WTC11 (cell line): Measurements from ENCODE around the gene SEMA4D. TPM values are rescaled to one million over a fixed set of nuclear protein-coding genes. Genes with fewer than 3 reads are reported as not detected.

Experiments
- ATAC-seq: fragments of 200-7000 bp; cut with Tn5 transposase; 2 replicates; pipeline ENCODE4 v1.10.0; 2021; ENCODE audit warnings: mild to moderate bottlenecking, moderate library complexity
- CTCF ChIA-PET: fragments of 300-600 bp; sonication (Branson Sonifier 250); formaldehyde crosslinking; loops from one replicate; lab custom pipeline; 2021; ENCODE audit warnings: antibody characterized with exemption; lab: Charles Lee
- POLR2A ChIA-PET: fragments of 350-600 bp; sonication (Branson Sonifier 250); formaldehyde crosslinking; loops from one replicate; lab custom pipeline; 2021; ENCODE audit warnings: antibody characterized with exemption; lab: Charles Lee
- DNase-seq: peaks from one replicate; pipeline ENCODE4 v3.0.0; 2021; ENCODE audit warnings: low spot score
- H3K27ac Mint-ChIP-seq: 2 replicates; pipeline ENCODE4 v1.8.0; 2021; ENCODE audit warnings: mixed read lengths
- H3K27me3 Mint-ChIP-seq: 2 replicates; pipeline ENCODE4 v1.8.0; 2021; ENCODE audit warnings: low read depth, mild to moderate bottlenecking, moderate library complexity, mixed read lengths
- H3K36me3 Mint-ChIP-seq: 2 replicates; pipeline ENCODE4 v1.8.0; 2021; ENCODE audit warnings: mixed read lengths
- H3K4me1 Mint-ChIP-seq: 2 replicates; pipeline ENCODE4 v1.8.0; 2022; ENCODE audit warnings: mixed read lengths
- H3K4me3 Mint-ChIP-seq: 2 replicates; pipeline ENCODE4 v1.8.0; 2021; ENCODE audit warnings: mild to moderate bottlenecking, moderate library complexity, mixed read lengths
- H3K9me3 Mint-ChIP-seq: 2 replicates; pipeline ENCODE4 v1.8.0; 2021; ENCODE audit warnings: mixed read lengths
- ELF4 ChIP-seq: sonication (generic); formaldehyde crosslinking; IDR thresholded peaks from 2 replicates; pipeline ENCODE4 v1.8.1; 2022; ENCODE audit warnings: low read depth, mild to moderate bottlenecking, moderate library complexity, missing genetic modification reagents
- FOXK1 ChIP-seq: sonication (generic); formaldehyde crosslinking; IDR thresholded peaks from 2 replicates; pipeline ENCODE4 v1.8.0; 2022; ENCODE audit warnings: mild to moderate bottlenecking, moderate library complexity, missing genetic modification reagents
- NR2C2 ChIP-seq: sonication (generic); formaldehyde crosslinking; IDR thresholded peaks from 2 replicates; pipeline ENCODE4 v1.8.0; 2022; ENCODE audit warnings: mild to moderate bottlenecking, missing genetic modification reagents
- PRRX2 ChIP-seq: fragments of 250-450 bp; sonication (Bioruptor Pico); IDR thresholded peaks from 2 replicates; pipeline ENCODE4 v1.8.0; 2021; ENCODE audit warnings: mild to moderate bottlenecking
- TCF7 ChIP-seq: sonication (generic); formaldehyde crosslinking; IDR thresholded peaks from 2 replicates; pipeline ENCODE4 v1.8.0; 2022; ENCODE audit warnings: mild to moderate bottlenecking, low read depth, missing genetic modification reagents, moderate library complexity
- total RNA-seq: library from RNA; stranded (reverse); gene quantifications from 3 replicates; pipeline ENCODE4 v1.2.3, GENCODE V29; 2021
- TF ChIP-seq, protein P1 (sequence below): fragments of 200-600 bp; IDR thresholded peaks from 2 replicates; pipeline ENCODE4 v1.8.0; 2022; ENCODE audit warnings: antibody characterized with exemption
- TF ChIP-seq, protein P2 (sequence below): fragments of 250-450 bp; sonication (Bioruptor Pico); conservative IDR thresholded peaks from 2 replicates; pipeline ENCODE4 v1.9.0; 2021; ENCODE audit warnings: mild to moderate bottlenecking
- TF ChIP-seq, protein P3 (sequence below): sonication (generic); formaldehyde crosslinking; IDR thresholded peaks from 2 replicates; pipeline ENCODE4 v1.8.0; 2022; ENCODE audit warnings: mild to moderate bottlenecking, missing genetic modification reagents
- TF ChIP-seq, protein P4 (sequence below): fragments of 250-450 bp; sonication (Bioruptor Pico); IDR thresholded peaks from 2 replicates; pipeline ENCODE4 v1.9.0; 2021; ENCODE audit warnings: mild to moderate bottlenecking
- TF ChIP-seq, protein P5 (sequence below): sonication (generic); formaldehyde crosslinking; IDR thresholded peaks from 2 replicates; pipeline ENCODE4 v1.8.1; 2022; ENCODE audit warnings: low read depth, mild to moderate bottlenecking, moderate library complexity, missing genetic modification reagents, borderline replicate concordance
- TF ChIP-seq, protein P6 (sequence below): sonication (generic); formaldehyde crosslinking; IDR thresholded peaks from 2 replicates; pipeline ENCODE4 v1.8.0; 2022; ENCODE audit warnings: mild to moderate bottlenecking, missing genetic modification reagents

SEMA4D gene
- total RNA-seq, 1 experiment from 2014 or later: 67.8 TPM

DNA sequence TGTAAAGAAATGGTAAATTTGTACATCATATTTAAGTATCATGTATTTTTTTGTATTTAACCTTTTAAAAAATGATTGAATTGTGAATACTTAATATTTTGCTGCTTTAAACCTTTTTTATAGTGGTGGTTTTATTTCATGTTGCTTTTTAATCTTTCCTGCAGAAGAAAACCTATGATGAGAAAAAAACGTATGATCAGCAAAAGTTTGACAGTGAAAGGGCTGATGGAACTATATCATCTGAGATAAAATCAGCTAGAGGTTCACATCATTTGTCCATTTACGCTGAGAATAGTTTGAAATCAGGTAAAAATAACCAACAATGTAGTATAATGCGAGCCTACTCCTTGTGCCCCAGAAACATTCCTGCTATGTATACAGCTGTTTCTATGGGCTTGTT is 172.2 kb downstream of the SEMA4D start:
- Mint-ChIP-seq H3K4me1 (no peaks in the 10 kb centered on the region), H3K9me3 (no peaks in the 10 kb centered on the region), H3K4me3 (no peak overlapping the region), H3K27ac (no peak overlapping the region), H3K36me3 (peaks cover 48% of the 10 kb centered on the region), H3K27me3 (no peaks in the 10 kb centered on the region)
- ATAC-seq (no peak), DNase-seq (no peak)
- TF ChIP-seq, protein P1, sequence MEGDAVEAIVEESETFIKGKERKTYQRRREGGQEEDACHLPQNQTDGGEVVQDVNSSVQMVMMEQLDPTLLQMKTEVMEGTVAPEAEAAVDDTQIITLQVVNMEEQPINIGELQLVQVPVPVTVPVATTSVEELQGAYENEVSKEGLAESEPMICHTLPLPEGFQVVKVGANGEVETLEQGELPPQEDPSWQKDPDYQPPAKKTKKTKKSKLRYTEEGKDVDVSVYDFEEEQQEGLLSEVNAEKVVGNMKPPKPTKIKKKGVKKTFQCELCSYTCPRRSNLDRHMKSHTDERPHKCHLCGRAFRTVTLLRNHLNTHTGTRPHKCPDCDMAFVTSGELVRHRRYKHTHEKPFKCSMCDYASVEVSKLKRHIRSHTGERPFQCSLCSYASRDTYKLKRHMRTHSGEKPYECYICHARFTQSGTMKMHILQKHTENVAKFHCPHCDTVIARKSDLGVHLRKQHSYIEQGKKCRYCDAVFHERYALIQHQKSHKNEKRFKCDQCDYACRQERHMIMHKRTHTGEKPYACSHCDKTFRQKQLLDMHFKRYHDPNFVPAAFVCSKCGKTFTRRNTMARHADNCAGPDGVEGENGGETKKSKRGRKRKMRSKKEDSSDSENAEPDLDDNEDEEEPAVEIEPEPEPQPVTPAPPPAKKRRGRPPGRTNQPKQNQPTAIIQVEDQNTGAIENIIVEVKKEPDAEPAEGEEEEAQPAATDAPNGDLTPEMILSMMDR: no peak
- TF ChIP-seq, protein P2, sequence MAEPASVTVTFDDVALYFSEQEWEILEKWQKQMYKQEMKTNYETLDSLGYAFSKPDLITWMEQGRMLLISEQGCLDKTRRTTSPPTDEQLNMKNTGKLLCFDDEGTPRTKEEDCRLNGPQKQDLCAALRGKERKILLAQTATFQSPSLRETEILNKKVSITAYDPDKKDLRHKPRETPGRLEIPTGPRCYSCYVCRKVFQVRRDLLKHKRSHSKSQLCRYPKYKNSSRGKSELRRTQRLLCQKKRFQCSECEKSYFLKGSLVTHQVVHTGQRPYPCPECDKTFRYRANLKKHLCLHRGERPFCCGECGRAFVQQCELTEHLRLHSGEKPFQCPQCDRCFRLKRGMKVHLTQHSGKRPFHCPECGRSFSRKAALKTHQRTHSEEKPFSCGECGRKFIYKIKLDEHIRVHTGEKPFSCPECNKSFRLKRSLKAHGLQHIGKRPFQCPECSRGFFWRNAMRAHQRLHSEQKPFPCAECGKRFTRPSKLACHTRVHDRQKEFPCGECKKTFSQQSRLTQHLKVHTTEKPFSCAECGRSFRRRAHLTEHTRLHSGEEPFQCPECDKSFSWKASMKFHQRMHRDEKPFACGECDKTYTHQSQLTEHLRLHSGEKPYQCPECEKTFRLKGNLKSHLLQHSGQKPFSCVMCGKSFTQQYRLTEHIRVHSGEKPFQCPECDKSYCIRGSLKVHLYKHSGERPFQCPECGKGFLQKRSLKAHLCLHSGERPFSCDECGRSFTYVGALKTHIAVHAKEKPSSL (CRISPR knock-in tag): no peak
- POLR2A ChIA-PET: no interaction called here
- CTCF ChIA-PET: no interaction called here

DNA sequence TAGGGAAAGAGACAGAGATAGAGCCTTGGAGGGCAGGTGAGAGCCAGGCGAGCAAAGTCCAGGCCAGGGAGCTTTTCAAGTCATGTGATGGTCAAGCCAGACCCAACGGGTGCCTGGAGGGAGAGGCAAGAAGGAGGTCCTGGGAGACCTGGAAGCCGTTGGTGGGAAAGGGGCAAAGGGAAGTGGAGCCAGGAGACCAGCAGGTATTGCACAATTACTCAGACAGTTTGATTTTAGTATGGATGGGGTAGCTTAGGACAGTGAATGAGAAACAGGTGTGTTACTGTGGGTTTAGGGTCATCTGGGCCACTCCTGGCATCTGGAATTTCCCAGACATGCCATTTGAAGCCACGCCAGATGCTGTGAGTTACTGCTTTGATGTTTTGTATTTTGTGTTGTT is 174.5 kb downstream of the SEMA4D start:
- DNase-seq: no peak
- H3K27ac Mint-ChIP-seq: no peak overlapping the region

More for the DNA sequence above, 174.5 kb downstream of the SEMA4D start:
- no peak for ATAC-seq
- Mint-ChIP-seq H3K36me3 (peaks cover 43% of the 10 kb centered on the region), H3K27me3 (no peaks in the 10 kb centered on the region), H3K4me3 (no peak overlapping the region), H3K9me3 (no peaks in the 10 kb centered on the region), H3K4me1 (peaks cover 9% of the 10 kb centered on the region)
- TF ChIP-seq NR2C2 (CRISPR knock-in tag) (no peak), PRRX2 (no peak), ELF4 (CRISPR knock-in tag) (no peak), TCF7 (CRISPR knock-in tag) (no peak), FOXK1 (CRISPR knock-in tag) (no peak)
- TF ChIP-seq, protein P3, sequence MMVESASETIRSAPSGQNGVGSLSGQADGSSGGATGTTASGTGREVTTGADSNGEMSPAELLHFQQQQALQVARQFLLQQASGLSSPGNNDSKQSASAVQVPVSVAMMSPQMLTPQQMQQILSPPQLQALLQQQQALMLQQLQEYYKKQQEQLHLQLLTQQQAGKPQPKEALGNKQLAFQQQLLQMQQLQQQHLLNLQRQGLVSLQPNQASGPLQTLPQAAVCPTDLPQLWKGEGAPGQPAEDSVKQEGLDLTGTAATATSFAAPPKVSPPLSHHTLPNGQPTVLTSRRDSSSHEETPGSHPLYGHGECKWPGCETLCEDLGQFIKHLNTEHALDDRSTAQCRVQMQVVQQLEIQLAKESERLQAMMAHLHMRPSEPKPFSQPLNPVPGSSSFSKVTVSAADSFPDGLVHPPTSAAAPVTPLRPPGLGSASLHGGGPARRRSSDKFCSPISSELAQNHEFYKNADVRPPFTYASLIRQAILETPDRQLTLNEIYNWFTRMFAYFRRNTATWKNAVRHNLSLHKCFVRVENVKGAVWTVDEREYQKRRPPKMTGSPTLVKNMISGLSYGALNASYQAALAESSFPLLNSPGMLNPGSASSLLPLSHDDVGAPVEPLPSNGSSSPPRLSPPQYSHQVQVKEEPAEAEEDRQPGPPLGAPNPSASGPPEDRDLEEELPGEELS (CRISPR knock-in tag): no peak
- TF ChIP-seq, protein P4, sequence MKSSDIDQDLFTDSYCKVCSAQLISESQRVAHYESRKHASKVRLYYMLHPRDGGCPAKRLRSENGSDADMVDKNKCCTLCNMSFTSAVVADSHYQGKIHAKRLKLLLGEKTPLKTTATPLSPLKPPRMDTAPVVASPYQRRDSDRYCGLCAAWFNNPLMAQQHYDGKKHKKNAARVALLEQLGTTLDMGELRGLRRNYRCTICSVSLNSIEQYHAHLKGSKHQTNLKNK (CRISPR knock-in tag): no peak
- TF ChIP-seq, protein P5, sequence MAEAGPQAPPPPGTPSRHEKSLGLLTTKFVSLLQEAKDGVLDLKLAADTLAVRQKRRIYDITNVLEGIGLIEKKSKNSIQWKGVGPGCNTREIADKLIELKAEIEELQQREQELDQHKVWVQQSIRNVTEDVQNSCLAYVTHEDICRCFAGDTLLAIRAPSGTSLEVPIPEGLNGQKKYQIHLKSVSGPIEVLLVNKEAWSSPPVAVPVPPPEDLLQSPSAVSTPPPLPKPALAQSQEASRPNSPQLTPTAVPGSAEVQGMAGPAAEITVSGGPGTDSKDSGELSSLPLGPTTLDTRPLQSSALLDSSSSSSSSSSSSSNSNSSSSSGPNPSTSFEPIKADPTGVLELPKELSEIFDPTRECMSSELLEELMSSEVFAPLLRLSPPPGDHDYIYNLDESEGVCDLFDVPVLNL (CRISPR knock-in tag): no peak
- TF ChIP-seq, protein P2 (CRISPR knock-in tag): no peak
- TF ChIP-seq, protein P6, sequence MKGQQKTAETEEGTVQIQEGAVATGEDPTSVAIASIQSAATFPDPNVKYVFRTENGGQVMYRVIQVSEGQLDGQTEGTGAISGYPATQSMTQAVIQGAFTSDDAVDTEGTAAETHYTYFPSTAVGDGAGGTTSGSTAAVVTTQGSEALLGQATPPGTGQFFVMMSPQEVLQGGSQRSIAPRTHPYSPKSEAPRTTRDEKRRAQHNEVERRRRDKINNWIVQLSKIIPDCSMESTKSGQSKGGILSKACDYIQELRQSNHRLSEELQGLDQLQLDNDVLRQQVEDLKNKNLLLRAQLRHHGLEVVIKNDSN (CRISPR knock-in tag): no peak
- ChIA-PET CTCF (no interaction called here), POLR2A (interaction anchor here (0.6 kb wide), 1 partner anchor 8 kb away, joined by 3 read pairs; no protein-coding TSS in a partner anchor)
